Stimulated activated CD8-positive, alpha-beta memory T cell treated with anti-CD3 and anti-CD28 coated beads, Interleukin-2, amount 100 ng/mL, for 48 hours (primary cell): ENCODE measurements around the gene TAPT1.
"Not testable (repeated sequence)": the region's sequence is repeated elsewhere in the genome, so short reads cannot be mapped to it uniquely, and the experiment has no call there.

ENCODE experiments used
- DNase-seq, 2 donors: peaks; one replicate each; pipeline ENCODE4 v3.0.0-alpha.2; 2020; ENCODE audit warnings: low read depth in 2 of 2

TAPT1 gene

GRCh38 chr4:16171831-16172230, 54.4 kb downstream of the TAPT1 start:
- no peak for DNase-seq

- no peak for DNase-seq
These were observed 56.8 kb downstream of the TAPT1 start for GRCh38 chr4:16169490-16169889.

- no peak for DNase-seq
These were observed 57.4 kb downstream of the TAPT1 start for GRCh38 chr4:16168710-16169388.

- DNase-seq: no peak
These were observed 58.1 kb downstream of the TAPT1 start for GRCh38 chr4:16168144-16168543.

- no peak for DNase-seq
These were observed 60.3 kb downstream of the TAPT1 start for GRCh38 chr4:16165931-16166330.

- DNase-seq: no peak
These were observed 63.4 kb downstream of the TAPT1 start for GRCh38 chr4:16162891-16163290.

GRCh38 chr4:16161851-16162408, 64.3 kb downstream of the TAPT1 start:
- no peak for DNase-seq

- no peak for DNase-seq
These were observed 65.8 kb downstream of the TAPT1 start for GRCh38 chr4:16160457-16160856.

- DNase-seq: no peak
These were observed 67.0 kb downstream of the TAPT1 start for GRCh38 chr4:16159286-16159685.

- no peak for DNase-seq
These were observed 67.8 kb downstream of the TAPT1 start for GRCh38 chr4:16158504-16158852.

GRCh38 chr4:16157609-16158503, 68.4 kb downstream of the TAPT1 start:
- DNase-seq: no peak

- DNase-seq: no peak
These were observed 70.6 kb downstream of the TAPT1 start for GRCh38 chr4:16155528-16156169.

- DNase-seq: no peak
These were observed 71.8 kb downstream of the TAPT1 start for GRCh38 chr4:16154451-16154850.

GRCh38 chr4:16150716-16151115, 75.6 kb downstream of the TAPT1 start:
- no peak for DNase-seq

GRCh38 chr4:16144913-16145312, 81.4 kb downstream of the TAPT1 start:
- DNase-seq: not testable (repeated sequence)

- DNase-seq: no peak
These were observed 83.5 kb downstream of the TAPT1 start for GRCh38 chr4:16142598-16143310.

GRCh38 chr4:16140879-16141249, 85.4 kb downstream of the TAPT1 start:
- no peak for DNase-seq

GRCh38 chr4:16140231-16140878, 85.9 kb downstream of the TAPT1 start:
- DNase-seq: no peak

GRCh38 chr4:16139066-16139945, 87.0 kb downstream of the TAPT1 start:
- no peak for DNase-seq

- DNase-seq: no peak
These were observed 89.4 kb downstream of the TAPT1 start for GRCh38 chr4:16136827-16137226.
